Measurements from ENCODE around the gene NLRC5. TPM values are rescaled to one million over a fixed set of nuclear protein-coding genes. Genes with fewer than 3 reads are reported as not detected.

The NLRC5 gene
- total RNA-seq, 1 donor from 2014 or later, result not detected

- Mint-ChIP-seq H3K9me3 (peaks cover 4% of the 10 kb centered on the region), H3K36me3 (no peaks in the 10 kb centered on the region), H3K27ac (no peak overlapping the region), H3K4me3 (no peak overlapping the region), H3K27me3 (ENCODE audit: insufficient read depth, low read depth) (peaks cover 4% of the 10 kb centered on the region), H3K4me1 (no peaks in the 10 kb centered on the region)
- no peaks in the 10 kb centered on the region for H4K20me1 ChIP-seq (ENCODE audit: low read depth)
- H3K4me1 ChIP-seq, result no peaks in the 10 kb centered on the region
- H3K4me3 ChIP-seq, result no peak overlapping the region
- no peak overlapping the region for H3K9ac ChIP-seq
- no peaks in the 10 kb centered on the region for H3K9me3 ChIP-seq (ENCODE audit: low read depth)
- H3K27me3 ChIP-seq, result no peaks in the 10 kb centered on the region
- no peak overlapping the region for H3K4me2 ChIP-seq
- H3K79me2 ChIP-seq (ENCODE audit: low read depth), result no peaks in the 10 kb centered on the region
- no peaks in the 10 kb centered on the region for H3K36me3 ChIP-seq
- TF ChIP-seq CTCF (IDR thresholded peaks at IDR 0.05) (no peak), EZH2 (IDR thresholded peaks at IDR 0.05) (no peak), EZH2phosphoT487 (IDR thresholded peaks at IDR 0.05) (no peak)
- no peaks in the 10 kb centered on the region for H3F3A ChIP-seq (ENCODE audit: low read depth)
- DNase-seq (ENCODE audit: low spot score), result no peak
- no peak overlapping the region for H3K27ac ChIP-seq
- H2AFZ ChIP-seq (replicated peaks), result no peak overlapping the region
These were observed 47.0 kb downstream of the NLRC5 start for GRCh38 chr16:57036315-57036714.

- no peaks in the 10 kb centered on the region for H3K9me3 ChIP-seq (ENCODE audit: low read depth)
- H3K9me3 Mint-ChIP-seq, result peaks cover 7% of the 10 kb centered on the region
- no peaks in the 10 kb centered on the region for H3K27me3 ChIP-seq
- H3F3A ChIP-seq (ENCODE audit: low read depth), result no peaks in the 10 kb centered on the region
- no peak overlapping the region for H2AFZ ChIP-seq (replicated peaks)
- no peaks in the 10 kb centered on the region for H4K20me1 ChIP-seq (ENCODE audit: low read depth)
- DNase-seq (ENCODE audit: low spot score), result no peak
- no peaks in the 10 kb centered on the region for H3K79me2 ChIP-seq (ENCODE audit: low read depth)
- H3K4me2 ChIP-seq, result no peak overlapping the region
- H3K36me3 ChIP-seq, result no peaks in the 10 kb centered on the region
- no peak overlapping the region for H3K4me3 Mint-ChIP-seq
- H3K27ac Mint-ChIP-seq, result no peak overlapping the region
- no peaks in the 10 kb centered on the region for H3K4me1 Mint-ChIP-seq
- no peak overlapping the region for H3K9ac ChIP-seq
- no peak overlapping the region for H3K4me3 ChIP-seq
- H3K27ac ChIP-seq, result no peak overlapping the region
- H3K4me1 ChIP-seq, result no peaks in the 10 kb centered on the region
- H3K36me3 Mint-ChIP-seq, result no peaks in the 10 kb centered on the region
- H3K27me3 Mint-ChIP-seq (ENCODE audit: insufficient read depth, low read depth), result peaks cover 4% of the 10 kb centered on the region
- TF ChIP-seq CTCF (IDR thresholded peaks at IDR 0.05) (no peak), EZH2 (IDR thresholded peaks at IDR 0.05) (no peak)
These were observed 47.6 kb downstream of the NLRC5 start for GRCh38 chr16:57036945-57037344.

- no peaks in the 10 kb centered on the region for H3K4me1 ChIP-seq
- H3K27me3 ChIP-seq, result no peaks in the 10 kb centered on the region
- H3K9me3 ChIP-seq (ENCODE audit: low read depth), result no peaks in the 10 kb centered on the region
- H3K79me2 ChIP-seq (ENCODE audit: low read depth), result no peaks in the 10 kb centered on the region
- H3K36me3 ChIP-seq, result no peaks in the 10 kb centered on the region
- H4K20me1 ChIP-seq (ENCODE audit: low read depth), result no peaks in the 10 kb centered on the region
- no peaks in the 10 kb centered on the region for H3K36me3 Mint-ChIP-seq
- peaks cover 10% of the 10 kb centered on the region for H3K9me3 Mint-ChIP-seq
- no peaks in the 10 kb centered on the region for H3F3A ChIP-seq (ENCODE audit: low read depth)
- H2AFZ ChIP-seq (replicated peaks), result no peak overlapping the region
- no peak overlapping the region for H3K4me3 ChIP-seq
- H3K4me2 ChIP-seq, result no peak overlapping the region
- H3K27me3 Mint-ChIP-seq (ENCODE audit: insufficient read depth, low read depth), result peaks cover 4% of the 10 kb centered on the region
- no peak for DNase-seq (ENCODE audit: low spot score)
- no peak overlapping the region for H3K4me3 Mint-ChIP-seq
- no peak overlapping the region for H3K27ac Mint-ChIP-seq
- no peak overlapping the region for H3K27ac ChIP-seq
- H3K4me1 Mint-ChIP-seq, result no peaks in the 10 kb centered on the region
- H3K9ac ChIP-seq, result no peak overlapping the region
- TF ChIP-seq EZH2 (IDR thresholded peaks at IDR 0.05) (no peak), EZH2phosphoT487 (IDR thresholded peaks at IDR 0.05) (no peak), CTCF (IDR thresholded peaks at IDR 0.05) (no peak)
These were observed 48.8 kb downstream of the NLRC5 start for GRCh38 chr16:57038166-57038565.

All from neural progenitor cell (in vitro differentiated cells).